ENCODE data around the gene NRN1. TPM values are rescaled to one million over a fixed set of nuclear protein-coding genes. Genes with fewer than 3 reads are reported as not detected.

The NRN1 gene
- total RNA-seq, 1 donor from 2014 or later, result 3.6 TPM

- DNase-seq (ENCODE audit: low spot score), result no peak
Measured at GRCh38 chr6:6002848-6003620, 3.7 kb downstream of the NRN1 start.

- DNase-seq (ENCODE audit: low spot score), result no peak
Measured at GRCh38 chr6:6002005-6002847, 4.5 kb downstream of the NRN1 start.

DNA sequence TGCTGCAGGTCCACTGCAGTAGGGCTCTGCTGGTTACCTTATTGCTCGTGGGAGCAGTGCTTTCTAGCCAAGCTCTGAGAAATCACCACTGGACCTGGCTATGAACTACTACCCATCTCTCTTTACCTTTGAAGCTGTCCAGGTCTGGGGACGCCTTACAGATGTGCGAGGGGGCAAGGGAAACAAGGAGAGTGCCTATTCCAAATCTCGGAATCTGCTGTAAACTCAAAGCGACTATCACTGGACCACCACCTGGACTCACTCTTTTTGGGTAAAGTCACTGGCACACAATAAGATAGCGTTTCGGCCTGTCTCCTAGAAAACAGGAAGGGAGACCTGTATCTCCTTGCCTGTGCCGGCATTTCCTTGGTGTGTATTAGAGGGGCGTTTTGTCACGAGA is 5.3 kb downstream of the NRN1 start:
- DNase-seq (ENCODE audit: low spot score), result no peak

GRCh38 chr6:5999688-6000608 is 6.8 kb downstream of the NRN1 start:
- DNase-seq (ENCODE audit: low spot score), result no peak

GRCh38 chr6:5998711-5999687 is 7.7 kb downstream of the NRN1 start:
- DNase-seq (ENCODE audit: low spot score), result no peak

GRCh38 chr6:5998236-5998635 is 8.5 kb downstream of the NRN1 start:
- DNase-seq (ENCODE audit: low spot score), result no peak

DNA sequence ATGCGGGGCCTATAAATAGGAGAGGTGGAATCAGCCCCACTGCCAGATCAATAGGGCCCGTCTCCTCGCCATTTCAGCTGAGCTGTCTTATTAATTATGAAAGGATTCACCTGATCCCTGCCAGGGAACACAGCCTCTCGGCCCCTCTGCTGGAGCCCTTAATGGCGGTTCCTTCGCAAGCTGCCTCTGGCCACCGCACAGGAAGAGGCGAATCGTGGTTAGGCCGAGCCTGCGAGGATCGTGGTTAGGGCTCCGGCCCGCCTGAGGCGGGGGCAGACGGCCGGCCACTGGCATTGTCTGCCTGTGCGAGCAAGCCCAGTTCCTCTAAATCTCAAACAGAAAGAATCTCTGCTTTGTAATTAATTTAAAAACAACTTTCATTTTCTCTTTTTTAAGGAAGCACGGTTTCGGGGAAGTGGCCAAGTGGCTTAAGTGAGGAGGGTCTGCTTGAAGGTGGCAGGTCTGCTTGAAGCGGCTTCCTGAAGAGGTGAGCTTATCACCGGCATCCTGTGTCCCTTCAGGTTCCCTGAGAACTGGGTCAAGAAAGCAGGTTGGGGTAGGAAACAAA is 9.2 kb downstream of the NRN1 start:
- no peak for DNase-seq (ENCODE audit: low spot score)

- DNase-seq (ENCODE audit: low spot score), result no peak
Measured at GRCh38 chr6:5996714-5997419, 9.9 kb downstream of the NRN1 start.

DNA sequence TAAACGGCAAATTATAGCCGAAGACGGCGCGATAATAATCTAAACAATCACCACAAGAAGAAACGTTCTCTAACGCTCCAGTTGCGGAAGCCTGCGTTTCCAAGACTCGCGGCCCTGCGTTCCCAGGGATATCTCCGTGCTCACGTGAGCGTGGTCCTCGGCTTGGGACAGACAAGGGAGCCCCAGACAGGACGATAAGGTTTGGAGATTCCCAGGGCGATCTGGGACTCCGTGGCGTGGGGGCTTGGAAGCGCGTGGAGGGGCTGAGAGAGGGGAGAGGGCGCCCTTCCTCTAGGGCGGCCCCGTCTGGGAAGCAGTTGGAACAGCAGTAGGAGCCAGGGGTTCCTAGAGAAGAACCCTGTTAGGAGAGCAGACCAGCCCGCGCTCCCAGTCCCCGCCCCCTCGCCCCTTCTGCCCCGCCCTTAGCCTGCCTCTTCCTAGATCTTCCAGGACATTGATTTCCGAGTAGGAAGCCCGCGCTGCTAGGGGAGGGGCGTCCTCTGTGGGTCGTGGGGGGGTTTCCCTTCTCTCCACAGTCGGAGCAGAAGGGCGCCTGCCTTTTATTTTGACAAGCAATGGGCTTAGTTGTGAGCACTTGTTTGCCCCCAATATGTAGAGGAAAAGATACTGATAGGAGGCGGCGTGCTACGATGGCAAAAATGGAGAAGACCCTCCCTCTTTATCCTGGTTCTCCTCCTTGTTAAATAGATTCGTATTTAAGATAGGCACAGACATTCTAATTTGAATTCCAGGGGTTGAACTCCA is 10.6 kb downstream of the NRN1 start:
- DNase-seq (ENCODE audit: low spot score), result no peak

GRCh38 chr6:5995658-5995948 is 11.1 kb downstream of the NRN1 start:
- DNase-seq (ENCODE audit: low spot score), result no peak

DNA sequence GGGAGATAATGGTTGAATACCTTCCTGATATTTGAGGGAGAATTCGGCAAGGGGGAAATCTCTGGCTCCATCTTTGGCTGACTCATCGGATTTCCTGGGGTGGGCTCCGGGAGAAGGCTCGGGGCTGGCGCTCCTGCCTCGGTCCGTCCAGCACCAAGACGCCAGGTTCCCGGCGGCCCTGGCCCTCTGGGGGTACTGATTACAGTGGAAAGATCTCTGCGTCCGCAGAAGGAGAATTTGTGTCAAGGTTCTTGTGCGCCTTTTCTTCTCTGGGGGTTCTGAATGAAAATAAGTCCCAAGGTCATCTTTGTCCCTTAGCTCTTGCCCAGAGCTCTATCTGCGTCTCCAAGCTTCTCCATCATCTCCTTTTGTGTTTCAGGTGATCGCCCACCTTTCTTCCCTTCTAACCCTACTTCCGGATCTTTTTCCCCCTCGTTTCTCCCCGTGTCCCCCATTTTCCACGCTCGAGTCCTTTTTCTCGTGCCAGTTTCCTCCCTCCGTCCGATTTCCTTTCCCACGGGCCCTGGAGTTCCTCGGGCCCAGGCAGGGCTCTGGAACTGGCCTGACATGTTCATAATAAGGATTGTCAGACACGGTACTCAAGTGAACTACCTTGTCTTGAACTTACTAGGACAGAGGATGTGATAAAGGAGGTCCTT is 11.6 kb downstream of the NRN1 start:
- no peak for DNase-seq (ENCODE audit: low spot score)

DNA sequence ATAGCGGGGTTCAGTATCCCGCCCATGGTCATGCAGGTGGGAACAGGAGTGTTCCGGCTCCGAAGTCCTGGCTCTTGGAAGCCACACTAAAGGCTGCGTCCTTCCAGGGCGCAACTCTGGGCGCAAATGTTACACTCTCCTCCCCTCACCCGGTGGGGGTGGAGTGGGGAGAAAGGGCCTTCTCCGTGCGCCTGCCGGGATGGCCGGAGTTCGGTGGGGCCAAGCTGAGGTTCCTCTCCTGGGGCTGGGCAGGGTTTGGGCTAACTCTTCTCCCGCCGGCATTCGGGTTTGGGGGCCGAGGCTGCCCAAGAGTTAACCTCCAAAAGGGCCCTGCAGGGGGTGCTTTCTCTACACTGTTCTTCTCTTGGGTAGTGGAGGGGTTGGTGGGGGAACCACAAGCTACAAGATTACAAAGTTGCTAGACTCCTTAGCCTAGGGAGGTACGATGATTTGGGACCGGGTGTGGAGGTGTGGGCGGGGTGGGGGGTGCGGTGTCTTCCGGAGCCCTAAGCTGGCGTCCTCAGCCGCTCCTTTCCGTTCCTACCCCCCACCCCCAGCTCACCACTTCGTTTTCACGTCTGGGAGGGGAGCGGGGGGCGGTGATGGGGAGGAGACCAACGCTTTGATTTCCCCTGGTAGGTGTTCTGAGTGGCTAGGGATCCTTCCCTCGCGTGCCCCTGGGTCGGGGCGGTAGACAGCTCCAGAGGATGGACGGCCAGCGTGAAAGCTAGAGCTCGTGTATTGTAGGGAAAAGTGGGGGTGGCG is 12.3 kb downstream of the NRN1 start:
- DNase-seq (ENCODE audit: low spot score), result no peak

- DNase-seq (ENCODE audit: low spot score), result no peak
Measured at GRCh38 chr6:5992551-5993225, 14.0 kb downstream of the NRN1 start.

GRCh38 chr6:5990786-5991185 is 15.9 kb downstream of the NRN1 start:
- no peak for DNase-seq (ENCODE audit: low spot score)

- no peak for DNase-seq (ENCODE audit: low spot score)
Measured at GRCh38 chr6:5989141-5989723, 17.5 kb downstream of the NRN1 start.

DNA sequence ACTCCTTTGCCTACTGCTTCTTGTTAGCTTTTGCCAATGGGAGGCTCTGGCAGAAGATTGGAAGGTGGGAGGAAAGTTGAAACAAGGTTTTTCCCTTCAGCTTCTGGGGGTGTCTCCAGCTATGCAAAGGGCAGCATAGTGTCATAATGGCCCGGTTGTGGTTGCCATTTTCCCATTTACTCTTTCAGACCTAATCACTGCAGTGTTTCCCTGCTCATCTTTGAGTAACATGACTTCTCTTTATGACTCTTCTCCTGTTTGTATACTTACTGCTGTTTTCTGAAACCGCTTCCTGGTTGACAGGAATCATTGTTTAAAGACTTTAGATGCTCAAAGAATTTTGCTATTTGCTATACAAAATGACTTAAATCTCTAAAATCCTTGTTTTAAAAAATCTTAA is 19.9 kb downstream of the NRN1 start:
- no peak for DNase-seq (ENCODE audit: low spot score)

All from umbilical cord (tissue), 2 donors.